WTC11 (cell line): ENCODE measurements around the gene F10. TPM values are rescaled to one million over a fixed set of nuclear protein-coding genes. Genes with fewer than 3 reads are reported as not detected.

Experiments
- ATAC-seq: fragments of 200-7000 bp; cut with Tn5 transposase; 2 replicates; pipeline ENCODE4 v1.10.0; 2021; ENCODE audit warnings: mild to moderate bottlenecking, moderate library complexity
- CTCF ChIA-PET: fragments of 300-600 bp; sonication (Branson Sonifier 250); formaldehyde crosslinking; loops from one replicate; lab custom pipeline; 2021; ENCODE audit warnings: antibody characterized with exemption; lab: Charles Lee
- POLR2A ChIA-PET: fragments of 350-600 bp; sonication (Branson Sonifier 250); formaldehyde crosslinking; loops from one replicate; lab custom pipeline; 2021; ENCODE audit warnings: antibody characterized with exemption; lab: Charles Lee
- DNase-seq: peaks from one replicate; pipeline ENCODE4 v3.0.0; 2021; ENCODE audit warnings: low spot score
- H3K27ac Mint-ChIP-seq: 2 replicates; pipeline ENCODE4 v1.8.0; 2021; ENCODE audit warnings: mixed read lengths
- H3K27me3 Mint-ChIP-seq: 2 replicates; pipeline ENCODE4 v1.8.0; 2021; ENCODE audit warnings: low read depth, mild to moderate bottlenecking, moderate library complexity, mixed read lengths
- H3K36me3 Mint-ChIP-seq: 2 replicates; pipeline ENCODE4 v1.8.0; 2021; ENCODE audit warnings: mixed read lengths
- H3K4me1 Mint-ChIP-seq: 2 replicates; pipeline ENCODE4 v1.8.0; 2022; ENCODE audit warnings: mixed read lengths
- H3K4me3 Mint-ChIP-seq: 2 replicates; pipeline ENCODE4 v1.8.0; 2021; ENCODE audit warnings: mild to moderate bottlenecking, moderate library complexity, mixed read lengths
- H3K9me3 Mint-ChIP-seq: 2 replicates; pipeline ENCODE4 v1.8.0; 2021; ENCODE audit warnings: mixed read lengths
- AR ChIP-seq: fragments of 250-450 bp; sonication (Bioruptor Pico); IDR thresholded peaks from 2 replicates; pipeline ENCODE4 v1.9.0; 2021; ENCODE audit warnings: mild to moderate bottlenecking
- ATF2 ChIP-seq: sonication (generic); formaldehyde crosslinking; IDR thresholded peaks from 2 replicates; pipeline ENCODE4 v1.8.1; 2022; ENCODE audit warnings: low read depth, missing genetic modification reagents, borderline replicate concordance
- CDX4 ChIP-seq: fragments of 250-450 bp; sonication (Bioruptor Pico); IDR thresholded peaks from 2 replicates; pipeline ENCODE4 v1.9.0; 2021; ENCODE audit warnings: moderate library complexity, mild to moderate bottlenecking, inconsistent platforms, borderline replicate concordance
- CREB1 ChIP-seq: sonication (generic); formaldehyde crosslinking; IDR thresholded peaks from 2 replicates; pipeline ENCODE4 v1.8.0; 2023; ENCODE audit warnings: mild to moderate bottlenecking, missing genetic modification reagents
- E2F5 ChIP-seq: sonication (generic); formaldehyde crosslinking; IDR thresholded peaks from 2 replicates; pipeline ENCODE4 v1.8.1; 2022; ENCODE audit warnings: mild to moderate bottlenecking, moderate library complexity, missing genetic modification reagents
- FOXP1 ChIP-seq: sonication (generic); formaldehyde crosslinking; IDR thresholded peaks from 2 replicates; pipeline ENCODE4 v1.8.0; 2022; ENCODE audit warnings: missing genetic modification reagents, mild to moderate bottlenecking, moderate library complexity, borderline replicate concordance
- FOXP4 ChIP-seq: sonication (generic); formaldehyde crosslinking; IDR thresholded peaks from 2 replicates; pipeline ENCODE4 v1.8.0; 2022; ENCODE audit warnings: mild to moderate bottlenecking, missing genetic modification reagents
- IRF1 ChIP-seq: sonication (generic); formaldehyde crosslinking; IDR thresholded peaks from 2 replicates; pipeline ENCODE4 v1.8.0; 2023; ENCODE audit warnings: missing genetic modification reagents
- MYBL2 ChIP-seq: sonication (generic); formaldehyde crosslinking; IDR thresholded peaks from 2 replicates; pipeline ENCODE4 v1.8.1; 2023; ENCODE audit warnings: mild to moderate bottlenecking, moderate library complexity, missing genetic modification reagents
- OVOL2 ChIP-seq: fragments of 250-450 bp; sonication (Bioruptor Pico); IDR thresholded peaks from 2 replicates; pipeline ENCODE4 v1.9.0; 2021; ENCODE audit warnings: mild to moderate bottlenecking, borderline replicate concordance
- PRRX2 ChIP-seq: fragments of 250-450 bp; sonication (Bioruptor Pico); IDR thresholded peaks from 2 replicates; pipeline ENCODE4 v1.8.0; 2021; ENCODE audit warnings: mild to moderate bottlenecking
- RELA ChIP-seq: sonication (generic); formaldehyde crosslinking; IDR thresholded peaks from 2 replicates; pipeline ENCODE4 v1.8.1; 2022; ENCODE audit warnings: missing genetic modification reagents, mild to moderate bottlenecking, borderline replicate concordance
- RORB ChIP-seq: fragments of 250-450 bp; sonication (Bioruptor Pico); IDR thresholded peaks from 2 replicates; pipeline ENCODE4 v1.9.0; 2021; ENCODE audit warnings: mild to moderate bottlenecking
- STAT6 ChIP-seq: sonication (generic); formaldehyde crosslinking; conservative IDR thresholded peaks from 2 replicates; pipeline ENCODE4 v1.8.1; 2023; ENCODE audit warnings: mild to moderate bottlenecking, low read depth, missing genetic modification reagents, moderate library complexity
- TCF7 ChIP-seq: sonication (generic); formaldehyde crosslinking; IDR thresholded peaks from 2 replicates; pipeline ENCODE4 v1.8.0; 2022; ENCODE audit warnings: mild to moderate bottlenecking, low read depth, missing genetic modification reagents, moderate library complexity
- USF2 ChIP-seq: sonication (generic); formaldehyde crosslinking; IDR thresholded peaks from 2 replicates; pipeline ENCODE4 v1.8.1; 2023; ENCODE audit warnings: mild to moderate bottlenecking, missing genetic modification reagents, moderate library complexity
- ZNF138 ChIP-seq: sonication (generic); formaldehyde crosslinking; conservative IDR thresholded peaks from 2 replicates; pipeline ENCODE4 v1.8.1; 2022; ENCODE audit warnings: mild to moderate bottlenecking, moderate library complexity, missing genetic modification reagents
- ZNF263 ChIP-seq: sonication (generic); formaldehyde crosslinking; IDR thresholded peaks from 2 replicates; pipeline ENCODE4 v1.8.1; 2022; ENCODE audit warnings: low read depth, mild to moderate bottlenecking, moderate library complexity, missing genetic modification reagents
- ZNF532 ChIP-seq: fragments of 250-450 bp; sonication (Bioruptor Pico); IDR thresholded peaks from 2 replicates; pipeline ENCODE4 v1.9.0; 2021; ENCODE audit warnings: mild to moderate bottlenecking, borderline replicate concordance
- total RNA-seq: library from RNA; stranded (reverse); gene quantifications from 3 replicates; pipeline ENCODE4 v1.2.3, GENCODE V29; 2021

F10 gene
- total RNA-seq, 1 experiment from 2014 or later = 0.87 TPM

- TF ChIP-seq FOXP4 (CRISPR knock-in tag) (no peak), E2F5 (no peak), IRF1 (CRISPR knock-in tag) (no peak), TCF7 (CRISPR knock-in tag) (no peak)
Observed at GRCh38 chr13:113074401-113074800, 48.2 kb upstream of the F10 start (continued).

- H3K36me3 Mint-ChIP-seq = 0 out of 2 replicates have a peak, but pooled peaks cover 5% of the 10 kb centered on the region
- peaks cover 4% of the 10 kb centered on the region; the same call in 1 of the 2 replicates for H3K4me1 Mint-ChIP-seq
- DNase-seq (no peak), ATAC-seq (no peak)
- H3K27me3 Mint-ChIP-seq = no peaks in the 10 kb centered on the region
- CTCF ChIA-PET = interaction anchor here (3.4 kb wide), 1 partner anchor 11 kb away, joined by 17 read pairs; no protein-coding TSS in a partner anchor
- POLR2A ChIA-PET = no interaction called here
- no peak overlapping the region for H3K4me3 Mint-ChIP-seq
- no peaks in the 10 kb centered on the region for H3K9me3 Mint-ChIP-seq
- H3K27ac Mint-ChIP-seq = no peak overlapping the region
- TF ChIP-seq ZNF263 (no peak), STAT6 (CRISPR knock-in tag) (no peak), FOXP1 (CRISPR knock-in tag) (no peak), ZNF138 (CRISPR knock-in tag) (no peak), USF2 (CRISPR knock-in tag) (no peak), RORB (CRISPR knock-in tag) (no peak), AR (no peak), ATF2 (CRISPR knock-in tag) (no peak), PRRX2 (CRISPR knock-in tag) (no peak), OVOL2 (CRISPR knock-in tag) (no peak), RELA (no peak), MYBL2 (CRISPR knock-in tag) (no peak), CDX4 (CRISPR knock-in tag) (no peak), CREB1 (CRISPR knock-in tag) (no peak), ZNF532 (no peak)
Observed at GRCh38 chr13:113074876-113075275, 47.7 kb upstream of the F10 start.
